Measurements from ENCODE around the gene PALM3. TPM values are rescaled to one million over a fixed set of nuclear protein-coding genes. Genes with fewer than 3 reads are reported as not detected.
A peak's percentile ranks its signal among the peaks of the same experiment; 100 is the strongest.

Gene PALM3
- total RNA-seq, 2 experiments from 2014 or later, result not detected

DNA sequence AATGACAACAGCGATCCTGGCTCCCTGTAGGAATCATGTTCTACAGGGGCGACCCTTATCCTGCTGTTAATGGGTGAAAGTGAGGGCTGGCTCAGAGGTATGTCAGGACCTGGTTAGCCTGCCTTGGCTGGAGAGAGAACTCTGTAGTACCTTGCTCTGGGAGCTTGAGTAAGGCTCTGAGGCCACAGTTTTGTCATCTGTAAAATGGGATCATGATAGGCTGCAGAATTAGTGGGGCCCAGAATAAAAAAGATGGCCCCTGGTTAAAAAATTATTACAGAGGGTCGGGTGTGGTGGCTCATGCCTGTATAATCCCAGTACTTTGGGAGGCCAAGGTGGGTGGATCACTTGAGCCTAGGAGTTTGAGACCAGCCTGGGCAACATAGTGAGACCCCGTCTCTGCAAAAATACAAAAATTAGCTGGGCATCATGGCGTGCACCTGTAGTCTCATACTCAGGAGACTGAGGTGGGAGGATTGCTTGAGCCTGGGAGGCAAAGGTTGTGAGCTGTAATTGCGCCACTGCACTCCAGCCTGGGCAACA, 39.2 kb upstream of the PALM3 start:
- TF ChIP-seq, protein P1, sequence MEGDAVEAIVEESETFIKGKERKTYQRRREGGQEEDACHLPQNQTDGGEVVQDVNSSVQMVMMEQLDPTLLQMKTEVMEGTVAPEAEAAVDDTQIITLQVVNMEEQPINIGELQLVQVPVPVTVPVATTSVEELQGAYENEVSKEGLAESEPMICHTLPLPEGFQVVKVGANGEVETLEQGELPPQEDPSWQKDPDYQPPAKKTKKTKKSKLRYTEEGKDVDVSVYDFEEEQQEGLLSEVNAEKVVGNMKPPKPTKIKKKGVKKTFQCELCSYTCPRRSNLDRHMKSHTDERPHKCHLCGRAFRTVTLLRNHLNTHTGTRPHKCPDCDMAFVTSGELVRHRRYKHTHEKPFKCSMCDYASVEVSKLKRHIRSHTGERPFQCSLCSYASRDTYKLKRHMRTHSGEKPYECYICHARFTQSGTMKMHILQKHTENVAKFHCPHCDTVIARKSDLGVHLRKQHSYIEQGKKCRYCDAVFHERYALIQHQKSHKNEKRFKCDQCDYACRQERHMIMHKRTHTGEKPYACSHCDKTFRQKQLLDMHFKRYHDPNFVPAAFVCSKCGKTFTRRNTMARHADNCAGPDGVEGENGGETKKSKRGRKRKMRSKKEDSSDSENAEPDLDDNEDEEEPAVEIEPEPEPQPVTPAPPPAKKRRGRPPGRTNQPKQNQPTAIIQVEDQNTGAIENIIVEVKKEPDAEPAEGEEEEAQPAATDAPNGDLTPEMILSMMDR (IDR thresholded peaks at IDR 0.05), result no peak
- no peaks in the 10 kb centered on the region for H3K27me3 Mint-ChIP-seq
- no peak overlapping the region for H3K27ac Mint-ChIP-seq
- ATAC-seq (no peak), DNase-seq (no peak)
- peaks cover 7% of the 10 kb centered on the region for H3K36me3 Mint-ChIP-seq (ENCODE audit: low read depth)
- no peaks in the 10 kb centered on the region for H3K4me1 Mint-ChIP-seq (ENCODE audit: low read depth)
- ChIA-PET CTCF (interaction anchor here (1.8 kb wide), 1 partner anchor 35 kb away, joined by 4 read pairs; the partner anchor contains the start of gene ASF1B), POLR2A (no interaction called here)
- H3K9me3 Mint-ChIP-seq, result no peaks in the 10 kb centered on the region
- no peak overlapping the region for H3K4me3 Mint-ChIP-seq
- intact Hi-C loops (cut with micrococcal nuclease), result no loop called here

DNA sequence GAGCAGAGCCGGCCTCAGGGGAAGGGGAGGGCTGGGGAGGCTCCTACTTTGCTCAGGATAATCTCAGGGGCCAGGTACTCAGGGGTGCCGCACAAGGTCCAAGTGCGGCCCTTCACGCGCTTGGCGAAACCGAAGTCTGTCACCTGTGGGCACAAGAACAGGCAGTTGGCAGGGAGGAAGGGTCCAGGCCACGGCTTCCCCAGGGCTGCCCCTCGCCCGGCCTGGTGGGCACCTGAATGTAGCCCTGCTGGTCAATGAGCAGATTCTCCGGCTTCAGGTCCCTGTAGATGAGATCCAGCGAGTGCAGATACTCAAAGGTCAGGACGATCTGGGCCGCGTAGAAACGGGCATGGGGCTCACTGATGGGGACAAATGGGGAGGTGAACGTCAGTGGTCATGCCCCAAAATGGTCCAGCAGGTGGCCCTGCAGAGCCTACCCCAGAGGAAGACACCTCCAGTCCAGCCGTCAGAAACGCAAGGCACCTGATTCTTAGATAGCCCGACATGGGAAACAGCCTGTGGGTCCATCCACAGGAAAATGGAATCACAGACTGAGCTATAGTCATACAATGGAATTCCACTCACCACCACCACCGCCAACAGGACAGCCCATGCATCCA, 35.8 kb upstream of the PALM3 start:
- TF ChIP-seq, protein P1 (IDR thresholded peaks at IDR 0.05), result no peak
- H3K4me1 Mint-ChIP-seq (ENCODE audit: low read depth), result peaks cover 3% of the 10 kb centered on the region
- DNase-seq (peak; percentile 30), ATAC-seq (no peak)
- H3K36me3 Mint-ChIP-seq (ENCODE audit: low read depth), result peaks cover 17% of the 10 kb centered on the region
- ChIA-PET CTCF (no interaction called here), POLR2A (no interaction called here)
- intact Hi-C loops (cut with micrococcal nuclease), result no loop called here
- no peaks in the 10 kb centered on the region for H3K27me3 Mint-ChIP-seq
- H3K9me3 Mint-ChIP-seq, result peaks cover 9% of the 10 kb centered on the region
- no peak overlapping the region for H3K4me3 Mint-ChIP-seq
- no peak overlapping the region for H3K27ac Mint-ChIP-seq

DNA sequence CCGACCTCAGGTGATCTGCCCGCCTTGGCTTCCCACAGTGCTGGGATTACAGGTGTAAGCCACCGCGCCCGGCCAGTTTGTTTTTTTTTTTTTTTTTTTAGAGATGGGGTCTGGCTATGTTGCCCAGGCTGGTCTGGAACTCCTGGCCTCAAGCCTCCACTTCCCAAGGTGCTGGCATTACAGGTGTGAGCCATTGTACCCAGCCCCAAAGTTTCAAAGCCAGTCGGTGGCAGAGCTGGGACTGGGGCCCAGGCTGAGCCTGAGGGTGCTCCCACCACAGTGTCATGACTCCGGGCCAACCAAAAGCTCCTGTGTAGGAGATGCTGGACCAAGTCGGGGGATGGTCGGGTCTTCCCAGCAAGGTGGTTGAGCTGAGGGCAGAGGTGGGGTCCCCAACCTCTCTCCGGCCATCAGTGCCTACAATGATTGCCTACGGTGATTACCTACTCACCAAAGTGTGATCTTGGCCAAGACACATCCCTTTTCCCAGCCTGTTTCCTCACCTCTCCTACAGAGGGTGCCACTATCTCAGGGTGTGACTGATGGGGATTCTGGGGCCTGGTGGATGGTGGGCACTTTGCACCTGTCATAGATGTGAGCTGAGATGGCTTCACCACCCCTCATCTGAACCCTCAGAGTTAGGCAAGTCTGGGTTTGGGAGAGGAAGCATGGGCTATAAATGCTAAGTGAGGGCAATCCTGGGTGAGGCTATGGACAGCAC, 34.6 kb upstream of the PALM3 start:
- peaks cover 10% of the 10 kb centered on the region for H3K4me1 Mint-ChIP-seq (ENCODE audit: low read depth)
- no peak overlapping the region for H3K27ac Mint-ChIP-seq
- H3K27me3 Mint-ChIP-seq, result no peaks in the 10 kb centered on the region
- POLR2A ChIA-PET, result no interaction called here
- ATAC-seq (no peak), DNase-seq (no peak)
- no peak overlapping the region for H3K4me3 Mint-ChIP-seq
- intact Hi-C loops (cut with micrococcal nuclease), result no loop called here
- TF ChIP-seq, protein P1 (IDR thresholded peaks at IDR 0.05), result no peak
- CTCF ChIA-PET, result interaction anchor here (1.6 to 1.9 kb wide), 2 partner anchors 17 to 19 kb away, joined by 6 to 10 read pairs; no protein-coding TSS in a partner anchor
- H3K9me3 Mint-ChIP-seq, result peaks cover 11% of the 10 kb centered on the region
- peaks cover 23% of the 10 kb centered on the region for H3K36me3 Mint-ChIP-seq (ENCODE audit: low read depth)

DNA sequence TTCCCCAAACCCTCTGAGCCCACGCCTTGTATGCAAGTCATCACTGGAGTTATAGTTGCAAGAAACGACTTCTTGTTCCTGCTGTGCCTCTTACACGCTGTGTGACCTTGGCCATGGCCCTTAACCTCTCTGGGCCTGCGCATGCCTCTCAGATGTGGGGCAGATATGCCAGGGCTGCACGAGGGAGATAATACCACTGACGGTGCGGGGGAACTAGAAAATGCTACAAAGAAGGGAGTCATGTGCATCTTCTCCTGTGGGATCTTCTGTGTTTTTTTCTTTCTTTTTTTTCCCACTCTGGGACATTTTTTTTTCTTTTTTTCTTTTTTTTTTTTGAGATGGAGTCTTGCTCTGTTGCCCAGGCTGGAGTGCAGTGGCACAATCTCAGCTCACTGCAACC, 33.0 kb upstream of the PALM3 start:
- intact Hi-C loops (cut with micrococcal nuclease), result no loop called here
- ChIA-PET CTCF (interaction anchor here (3.7 kb wide), 1 partner anchor 19 kb away, joined by 29 read pairs; a partner anchor contains a TSS), POLR2A (interaction anchor here (0.8 kb wide), 1 partner anchor 41 kb away, joined by 4 read pairs; the partner anchor contains the start of gene ASF1B)
- Mint-ChIP-seq H3K36me3 (ENCODE audit: low read depth) (peaks cover 23% of the 10 kb centered on the region), H3K4me3 (no peak overlapping the region), H3K27ac (no peak overlapping the region), H3K4me1 (ENCODE audit: low read depth) (peaks cover 10% of the 10 kb centered on the region), H3K9me3 (peaks cover 11% of the 10 kb centered on the region), H3K27me3 (no peaks in the 10 kb centered on the region)
- DNase-seq, result no peak
- ATAC-seq, result no peak
- TF ChIP-seq, protein P1 (IDR thresholded peaks at IDR 0.05), result no peak
